IMR-90 (cell line): ENCODE measurements around the gene GABRR1. TPM values are rescaled to one million over a fixed set of nuclear protein-coding genes. Genes with fewer than 3 reads are reported as not detected.

Experiments
- ATAC-seq: fragments of 200-7000 bp; cut with Tn5 transposase; 2 replicates; pipeline ENCODE4 v1.9.1; 2020; ENCODE audit warnings: low read depth, mild to moderate bottlenecking, moderate library complexity
- BruUV-seq: library from RNA; stranded (reverse); fragments of 400-500 nt; replicated peaks from 2 replicates; lab custom pipeline; 2021; lab: Mats Ljungman, UMichigan
- CTCF ChIA-PET: fragments of 300-600 bp; formaldehyde crosslinking; extraction: SDS; loops from one replicate; lab custom pipeline; 2021; ENCODE audit warnings: antibody characterized with exemption; lab: Yijun Ruan, JAX
- POLR2A ChIA-PET: fragments of 300-600 bp; sonication (Branson Sonifier 250); formaldehyde crosslinking; loops from one replicate; lab custom pipeline; 2022; ENCODE audit warnings: antibody characterized with exemption; ENCODE audit not compliant: unreplicated experiment; lab: Charles Lee
- DNase-seq: peaks from one replicate; pipeline ENCODE4 v3.0.0; 2013
- H2AFZ ChIP-seq: replicated peaks from 2 replicates; pipeline ENCODE3; 2013; ENCODE audit warnings: low read length, mild to moderate bottlenecking; ENCODE audit not compliant: poor library complexity
- H2AK5ac ChIP-seq: 2 replicates; pipeline ENCODE4 v1.6.1; 2013; ENCODE audit warnings: low read depth, low read length, inconsistent platforms
- H2AK9ac ChIP-seq: replicated peaks from 2 replicates; pipeline ENCODE3; 2013; ENCODE audit warnings: mild to moderate bottlenecking, low read depth, low read length, moderate library complexity; ENCODE audit not compliant: poor library complexity
- H2BK120ac ChIP-seq: 2 replicates; pipeline ENCODE4 v1.6.1; 2013; ENCODE audit warnings: low read depth, low read length, inconsistent platforms
- H2BK15ac ChIP-seq: 3 replicates; pipeline ENCODE4 v1.6.1; 2013; ENCODE audit warnings: low read depth, low read length, inconsistent platforms
- H2BK20ac ChIP-seq: 2 replicates; pipeline ENCODE4 v1.6.1; 2013; ENCODE audit warnings: low read depth, mild to moderate bottlenecking, inconsistent platforms, low read length, moderate library complexity
- H2BK5ac ChIP-seq: 2 replicates; pipeline ENCODE4 v1.6.1; 2013; ENCODE audit warnings: mild to moderate bottlenecking, low read depth, low read length, inconsistent platforms; ENCODE audit not compliant: poor library complexity, severe bottlenecking
- H3K14ac ChIP-seq: replicated peaks from 2 replicates; pipeline ENCODE4 v1.6.1; 2013; ENCODE audit warnings: low read depth, low read length, inconsistent platforms
- H3K18ac ChIP-seq: 2 replicates; pipeline ENCODE4 v1.6.1; 2013; ENCODE audit warnings: low read depth, low read length, control low read depth
- H3K23ac ChIP-seq: 2 replicates; pipeline ENCODE4 v1.6.1; 2013; ENCODE audit warnings: low read depth, low read length, inconsistent platforms
- H3K27ac ChIP-seq: 2 replicates; pipeline ENCODE4 v1.5.1; 2013; ENCODE audit warnings: mild to moderate bottlenecking, control low read depth, low read length; ENCODE audit not compliant: insufficient read depth
- H3K27me3 ChIP-seq: 2 replicates; pipeline ENCODE4 v1.6.1; 2013; ENCODE audit warnings: low read length; ENCODE audit not compliant: control insufficient read depth, insufficient read depth
- H3K36me3 ChIP-seq: 2 replicates; pipeline ENCODE4 v1.6.1; 2013; ENCODE audit warnings: low read length, mixed read lengths; ENCODE audit not compliant: control insufficient read depth, insufficient read depth
- H3K4ac ChIP-seq: 2 replicates; pipeline ENCODE4 v1.6.1; 2013; ENCODE audit warnings: low read depth, low read length, inconsistent platforms
- H3K4me1 ChIP-seq: 2 replicates; pipeline ENCODE4 v1.6.1; 2013; ENCODE audit warnings: low read length, mixed read lengths; ENCODE audit not compliant: control insufficient read depth, insufficient read depth
- H3K4me2 ChIP-seq: 2 replicates; pipeline ENCODE4 v1.6.1; 2013; ENCODE audit warnings: low read depth, mild to moderate bottlenecking, control low read depth, low read length, moderate library complexity
- H3K4me3 ChIP-seq: 2 replicates; pipeline ENCODE4 v1.5.1; 2013; ENCODE audit warnings: low read depth, mild to moderate bottlenecking, control low read depth, low read length, moderate library complexity; ENCODE audit not compliant: insufficient read depth
- H3K56ac ChIP-seq: 2 replicates; pipeline ENCODE4 v1.6.1; 2013; ENCODE audit warnings: low read length, inconsistent platforms; ENCODE audit not compliant: insufficient read depth; ENCODE audit errors: extremely low read depth
- H3K79me1 ChIP-seq, 2 experiments: 2 replicates each; pipeline ENCODE4 v1.6.1; 2013; ENCODE audit warnings: low read length in 2 of 2, inconsistent platforms in 1 of 2, low read depth in 1 of 2
- H3K9ac ChIP-seq: 2 replicates; pipeline ENCODE4 v1.6.1; 2013; ENCODE audit warnings: low read depth, low read length, control low read depth
- H3K9me1 ChIP-seq: 2 replicates; pipeline ENCODE4 v1.6.1; 2013; ENCODE audit warnings: low read length, inconsistent platforms; ENCODE audit not compliant: insufficient read depth
- H3K9me3 ChIP-seq: 2 replicates; pipeline ENCODE4 v1.6.1; 2013; ENCODE audit warnings: low read length; ENCODE audit not compliant: control insufficient read depth, insufficient read depth
- H4K20me1 ChIP-seq: 2 replicates; pipeline ENCODE4 v1.6.1; 2013; ENCODE audit warnings: low read length, inconsistent platforms; ENCODE audit not compliant: insufficient read depth
- H4K5ac ChIP-seq: 2 replicates; pipeline ENCODE4 v1.6.1; 2013; ENCODE audit warnings: mild to moderate bottlenecking, low read depth, low read length, control low read depth
- H4K8ac ChIP-seq, 2 experiments: 2 replicates each; pipeline ENCODE4 v1.6.1; 2013; ENCODE audit warnings: low read depth in 2 of 2, low read length in 2 of 2, control low read depth in 1 of 2, inconsistent platforms in 1 of 2
- H4K91ac ChIP-seq: 2 replicates; pipeline ENCODE4 v1.6.1; 2013; ENCODE audit warnings: low read depth, low read length, inconsistent platforms; ENCODE audit not compliant: insufficient read depth
- BHLHE40 ChIP-seq: fragments of 150-350 bp; IDR thresholded peaks from 2 replicates; pipeline ENCODE4 v1.6.1; 2016; ENCODE audit warnings: mild to moderate bottlenecking, low read depth, low read length
- CEBPB ChIP-seq: IDR thresholded peaks from 2 replicates; pipeline ENCODE4 v1.6.1; 2012; ENCODE audit warnings: low read depth, low read length, improper control_type of control experiment
- ELK1 ChIP-seq: fragments of 150-350 bp; IDR thresholded peaks from 2 replicates; pipeline ENCODE4 v1.6.1; 2016; ENCODE audit warnings: low read depth, mild to moderate bottlenecking, low read length, moderate library complexity, borderline replicate concordance
- FOS ChIP-seq: fragments of 150-350 bp; IDR thresholded peaks from 2 replicates; pipeline ENCODE4 v1.6.1; 2016; ENCODE audit warnings: low read depth, low read length
- MAFK ChIP-seq: IDR thresholded peaks from 2 replicates; pipeline ENCODE4 v1.6.1; 2012; ENCODE audit warnings: low read depth, low read length, improper control_type of control experiment
- MAZ ChIP-seq: IDR thresholded peaks from 2 replicates; pipeline ENCODE4 v1.6.1; 2012; ENCODE audit warnings: low read depth, mild to moderate bottlenecking, low read length, improper control_type of control experiment, moderate library complexity, borderline replicate concordance
- MXI1 ChIP-seq: IDR thresholded peaks from 2 replicates; pipeline ENCODE4 v1.6.1; 2012; ENCODE audit warnings: low read depth, mild to moderate bottlenecking, low read length, moderate library complexity, borderline replicate concordance
- NFE2L2 ChIP-seq: fragments of 150-350 bp; IDR thresholded peaks from 2 replicates; pipeline ENCODE4 v1.6.1; 2016; ENCODE audit warnings: low read depth, mild to moderate bottlenecking, low read length
- POLR2A ChIP-seq: IDR thresholded peaks from 2 replicates; pipeline ENCODE4 v1.6.1; 2012; ENCODE audit warnings: mild to moderate bottlenecking, low read depth, low read length
- RAD21 ChIP-seq: IDR thresholded peaks from 2 replicates; pipeline ENCODE4 v1.6.1; 2012; ENCODE audit warnings: low read length, improper control_type of control experiment
- RCOR1 ChIP-seq: IDR thresholded peaks from 2 replicates; pipeline ENCODE4 v1.6.1; 2012; ENCODE audit warnings: mild to moderate bottlenecking, low read length, improper control_type of control experiment; ENCODE audit not compliant: insufficient replicate concordance
- SMC3 ChIP-seq: fragments of 150-350 bp; IDR thresholded peaks from 2 replicates; pipeline ENCODE4 v1.6.1; 2016; ENCODE audit warnings: low read depth, mild to moderate bottlenecking, antibody characterized with exemption, low read length, moderate library complexity
- USF2 ChIP-seq: fragments of 150-350 bp; IDR thresholded peaks from 2 replicates; pipeline ENCODE4 v1.6.1; 2017; ENCODE audit warnings: mild to moderate bottlenecking, antibody characterized with exemption, low read length, low read depth
- WGBS, 2 experiments: methylation state at CpG; one replicate each; pipeline versions ENCODE4 v1.1.5 to v1.1.7; 2013; ENCODE audit warnings: missing lambda C conversion rate in 2 of 2; ENCODE audit not compliant: insufficient read length in 1 of 2; ENCODE audit errors: extremely low coverage in 2 of 2; 5-methylcytosine and 5-hydroxymethylcytosine counted together
- dilution Hi-C: fragments of 300-500 bp; cut with HindIII; formaldehyde crosslinking; loops from one replicate; pipeline ENCODE4 v1.14.3; 2018; ENCODE audit warnings: low sequenced_read_pairs; ENCODE audit not compliant: unreplicated experiment
- in situ Hi-C: fragments of 300-500 bp; cut with MboI; formaldehyde crosslinking; loops from 3 replicates; pipeline ENCODE4 v1.14.3; 2019; ENCODE audit warnings: low sequenced_read_pairs, inconsistent platforms, mixed read lengths
- intact Hi-C: fragments of 100-400 bp; cut with micrococcal nuclease; formaldehyde crosslinking; loops from 2 replicates; pipeline ENCODE4 v1.10.0; 2022
- polyA plus RNA-seq, 3 experiments: library from polyadenylated mRNA; depleted of rRNA; stranded (reverse); fragments of >200 nt; gene quantifications; 2 replicates each; pipeline ENCODE4 v1.2.3, GENCODE V29; 2012; ENCODE audit warnings: low replicate concordance in 1 of 3
- total RNA-seq: library from RNA; depleted of rRNA; stranded (reverse); fragments of >200 nt; gene quantifications from 2 replicates; pipeline ENCODE4 v1.2.3, GENCODE V29; 2012
- TF ChIP-seq, protein P1 (sequence below): conservative IDR thresholded peaks from 2 replicates; pipeline ENCODE4 v1.5.1; 2012; ENCODE audit warnings: mild to moderate bottlenecking, low read depth, low read length, improper control_type of control experiment

The GABRR1 gene
- total and polyA plus RNA-seq, 2 of the 4 experiments (the other 2 are of a cell fraction) = not detected

DNA sequence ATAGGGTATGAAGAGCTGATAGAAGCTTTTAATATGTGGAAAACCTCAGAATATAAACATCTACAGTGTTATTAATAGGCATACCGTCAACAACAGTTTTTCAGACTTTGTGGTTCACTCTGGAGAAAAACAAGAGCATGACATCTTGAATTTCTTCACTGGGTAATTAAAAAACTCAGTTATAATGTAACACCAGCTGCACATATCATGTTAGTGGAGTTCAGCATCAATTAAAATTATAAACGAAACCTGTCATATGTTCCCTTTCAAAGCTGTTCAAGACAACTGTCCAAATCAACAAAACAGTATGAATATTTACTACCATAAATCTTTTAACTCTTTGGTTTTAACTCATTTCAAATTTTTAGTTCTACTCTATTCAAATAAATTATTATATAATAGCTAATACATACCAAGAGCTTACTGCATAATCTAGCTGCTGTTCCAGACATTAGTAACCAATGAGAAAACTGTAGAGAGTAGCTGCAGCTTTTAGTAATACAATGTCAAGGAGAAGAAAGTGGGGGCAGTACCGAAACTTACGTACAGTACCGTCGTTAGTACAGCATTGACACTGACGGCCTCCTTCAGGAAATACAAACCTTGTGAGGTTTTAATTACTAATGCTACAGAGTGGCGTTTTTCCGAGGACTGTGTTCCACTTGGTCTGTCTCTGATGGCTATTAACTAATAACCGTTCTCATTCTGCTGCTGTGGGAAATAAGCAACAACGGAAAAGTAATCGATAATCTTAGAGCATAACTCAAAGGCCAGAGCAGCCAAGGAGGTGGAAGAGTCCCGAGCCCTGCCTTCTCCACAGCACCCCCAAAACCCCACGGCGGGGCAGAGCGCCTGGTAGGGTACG is 71.8 kb downstream of the GABRR1 start:
- no peak overlapping the region for H3K18ac ChIP-seq
- no peak overlapping the region for H3K14ac ChIP-seq
- no peaks in the 10 kb centered on the region for H4K20me1 ChIP-seq
- H3K9ac ChIP-seq = peak overlapping the region; percentile 5; the same call in 1 of the 2 replicates
- H2BK15ac ChIP-seq = no peak overlapping the region
- H3K4me1 ChIP-seq = peaks cover 10% of the 10 kb centered on the region
- no peak overlapping the region for H4K5ac ChIP-seq
- peak; percentile 15 for DNase-seq
- H3K56ac ChIP-seq = no peak overlapping the region
- no peak overlapping the region for H2AK5ac ChIP-seq
- BruUV-seq = no TSS peak
- H3K4me2 ChIP-seq = peak overlapping the region; percentile 100
- ChIA-PET CTCF (no interaction called here), POLR2A (no interaction called here)
- H3K4me3 ChIP-seq = peak overlapping the region; percentile 78
- H3K79me1 ChIP-seq = peaks cover 0 to 7% of the 10 kb centered on the region in 2 experiments; a peak in 3 of 4 replicates
- H2AK9ac ChIP-seq = no peak overlapping the region
- dilution Hi-C loops = no loop called here
- H2AFZ ChIP-seq = peak overlapping the region; percentile 95
- in situ Hi-C loops = loop anchor here (25.0 kb wide), 1 partner anchor 217 kb away; the partner anchor contains the start of gene UBE2J1
- WGBS, 2 experiments = 3% methylated on average over 8 of the region's 17 CpGs; no CpG with 5 or more reads in 1 of the 2 experiments
- no peaks in the 10 kb centered on the region for H3K9me3 ChIP-seq
- intact Hi-C loops = loop anchor here (5.0 kb wide), 1 partner anchor 163 kb away; no protein-coding TSS in a partner anchor
- peak; percentile 10 for ATAC-seq
- H2BK5ac ChIP-seq = no peak overlapping the region
- peak overlapping the region; percentile 8; the same call in 1 of the 2 replicates for H2BK20ac ChIP-seq
- H3K27me3 ChIP-seq = no peaks in the 10 kb centered on the region
- H3K4ac ChIP-seq = no peak overlapping the region
- no peak overlapping the region for H2BK120ac ChIP-seq
- no peaks in the 10 kb centered on the region for H3K36me3 ChIP-seq
- H4K8ac ChIP-seq = peak overlapping the region in 1 of 2 experiments; percentile 8; a peak in 1 of 4 replicates
- peak overlapping the region; percentile 6 for H3K23ac ChIP-seq
- H3K9me1 ChIP-seq = peaks cover 6% of the 10 kb centered on the region
- no peak overlapping the region for H4K91ac ChIP-seq
- H3K27ac ChIP-seq = no peak overlapping the region
- no peak for TF ChIP-seq POLR2A
- no peak for TF ChIP-seq NFE2L2
- TF ChIP-seq, protein P1, sequence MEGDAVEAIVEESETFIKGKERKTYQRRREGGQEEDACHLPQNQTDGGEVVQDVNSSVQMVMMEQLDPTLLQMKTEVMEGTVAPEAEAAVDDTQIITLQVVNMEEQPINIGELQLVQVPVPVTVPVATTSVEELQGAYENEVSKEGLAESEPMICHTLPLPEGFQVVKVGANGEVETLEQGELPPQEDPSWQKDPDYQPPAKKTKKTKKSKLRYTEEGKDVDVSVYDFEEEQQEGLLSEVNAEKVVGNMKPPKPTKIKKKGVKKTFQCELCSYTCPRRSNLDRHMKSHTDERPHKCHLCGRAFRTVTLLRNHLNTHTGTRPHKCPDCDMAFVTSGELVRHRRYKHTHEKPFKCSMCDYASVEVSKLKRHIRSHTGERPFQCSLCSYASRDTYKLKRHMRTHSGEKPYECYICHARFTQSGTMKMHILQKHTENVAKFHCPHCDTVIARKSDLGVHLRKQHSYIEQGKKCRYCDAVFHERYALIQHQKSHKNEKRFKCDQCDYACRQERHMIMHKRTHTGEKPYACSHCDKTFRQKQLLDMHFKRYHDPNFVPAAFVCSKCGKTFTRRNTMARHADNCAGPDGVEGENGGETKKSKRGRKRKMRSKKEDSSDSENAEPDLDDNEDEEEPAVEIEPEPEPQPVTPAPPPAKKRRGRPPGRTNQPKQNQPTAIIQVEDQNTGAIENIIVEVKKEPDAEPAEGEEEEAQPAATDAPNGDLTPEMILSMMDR = no peak
- no peak for TF ChIP-seq MAFK
- TF ChIP-seq USF2 = no peak
- no peak for TF ChIP-seq MXI1
- no peak for TF ChIP-seq RCOR1
- TF ChIP-seq SMC3 = no peak
- TF ChIP-seq ELK1 = no peak
- no peak for TF ChIP-seq MAZ
- TF ChIP-seq RAD21 = no peak
- no peak for TF ChIP-seq BHLHE40
- TF ChIP-seq CEBPB = no peak
- no peak for TF ChIP-seq FOS
